H1 (cell line): Measurements from ENCODE around the gene SDC4. TPM values are rescaled to one million over a fixed set of nuclear protein-coding genes. Genes with fewer than 3 reads are reported as not detected.

ENCODE experiments used
- CHD1 ChIP-seq: IDR thresholded peaks from 2 replicates; pipeline ENCODE4 v1.6.1; 2012; ENCODE audit warnings: low read depth, low read length, improper control_type of control experiment
- JUND ChIP-seq: IDR thresholded peaks from 2 replicates; pipeline ENCODE4 v1.6.1; 2011; ENCODE audit warnings: mild to moderate bottlenecking, improper control_type of control experiment, low read length
- NRF1 ChIP-seq: IDR thresholded peaks from 2 replicates; pipeline ENCODE4 v1.6.1; 2011; ENCODE audit warnings: mild to moderate bottlenecking, low read depth, low read length, improper control_type of control experiment
- SIN3A ChIP-seq, 2 experiments: IDR thresholded peaks in 1 of 2; conservative IDR thresholded peaks in 1 of 2; 2 replicates each; pipeline ENCODE4 v1.6.1; 2011 to 2012; ENCODE audit warnings: low read length in 2 of 2, improper control_type of control experiment in 1 of 2, low read depth in 1 of 2, mild to moderate bottlenecking in 1 of 2
- polyA plus RNA-seq, 7 experiments: library from polyadenylated mRNA; depleted of rRNA in 3 of 7; stranded (reverse) in 5 of 7; unstranded in 2 of 7; fragments of >200 nt in 5 of 7; fragments of 200-250 nt in 2 of 7; gene quantifications; 1 replicate in 5 of 7; 2 replicates in 1 of 7; 4 replicates in 1 of 7; pipeline versions ENCODE4 v1.2.1 to v1.2.3, GENCODE V29; 2011 to 2013; ENCODE audit warnings: missing spikeins in 2 of 7, mixed read lengths in 2 of 7
- total RNA-seq: library from RNA; stranded (reverse); fragmentation: NEBNext Ultra II Directional; extraction: Animal tissue kit (Norgen Biotek cat#: 25700); gene quantifications from 2 replicates; pipeline ENCODE4 v1.2.1, GENCODE V29; 2021

The SDC4 gene
- total and polyA plus RNA-seq, 2 of the 8 experiments (the other 6 are each of a cell fraction or from before 2014, with no cell fraction given): 34.6 to 60.2 TPM

GRCh38 chr20:45366631-45367030 lies 18.4 kb upstream of the SDC4 start (continued):
- TF ChIP-seq SIN3A (conservative IDR thresholded peaks at IDR 0.05 in 1 of 2, IDR thresholded peaks at IDR 0.05 in 1 of 2; ENCODE audit: low read depth in 1 of 2, low read length in 2 of 2) (no peak), CHD1 (no peak), JUND (no peak), NRF1 (no peak)
- TF ChIP-seq, all 59 proteins: peak for 0
